GM23248 (cell line): Measurements from ENCODE around the gene PTPN21. TPM values are rescaled to one million over a fixed set of nuclear protein-coding genes. Genes with fewer than 3 reads are reported as not detected.
A peak's percentile ranks its signal among the peaks of the same experiment; 100 is the strongest.

ENCODE experiments used
- DNase-seq: peaks from one replicate; pipeline ENCODE4 v3.0.0-alpha.2; 2015
- H2AFZ ChIP-seq: fragments of 200-600 bp; sonication (generic); 2 replicates; pipeline ENCODE4 v1.6.1; 2016; ENCODE audit warnings: antibody characterized with exemption
- H3F3A ChIP-seq: fragments of 200-600 bp; sonication (generic); 2 replicates; pipeline ENCODE4 v1.6.1; 2016; ENCODE audit warnings: mild to moderate bottlenecking, antibody characterized with exemption, mixed run types; ENCODE audit not compliant: insufficient read depth
- H3K27ac ChIP-seq: fragments of 200-600 bp; sonication (generic); 2 replicates; pipeline ENCODE4 v1.5.1; 2016; ENCODE audit warnings: mild to moderate bottlenecking
- H3K27me3 ChIP-seq: fragments of 200-600 bp; sonication (generic); replicated peaks from 2 replicates; pipeline ENCODE4 v1.6.1; 2016; ENCODE audit warnings: mild to moderate bottlenecking; ENCODE audit not compliant: insufficient read depth
- H3K36me3 ChIP-seq: fragments of 200-600 bp; sonication (generic); 2 replicates; pipeline ENCODE4 v1.6.1; 2016; ENCODE audit warnings: low read depth, mild to moderate bottlenecking
- H3K4me1 ChIP-seq: fragments of 200-600 bp; sonication (generic); 2 replicates; pipeline ENCODE4 v1.6.1; 2016; ENCODE audit warnings: mild to moderate bottlenecking; ENCODE audit not compliant: insufficient read depth
- H3K4me2 ChIP-seq: fragments of 200-600 bp; sonication (generic); one replicate; pipeline ENCODE4 v1.6.1; 2016; ENCODE audit warnings: mild to moderate bottlenecking; ENCODE audit not compliant: unreplicated experiment
- H3K4me3 ChIP-seq: fragments of 200-600 bp; sonication (generic); 2 replicates; pipeline ENCODE4 v1.5.1; 2016; ENCODE audit warnings: mild to moderate bottlenecking
- H3K79me2 ChIP-seq: fragments of 200-600 bp; sonication (generic); 2 replicates; pipeline ENCODE4 v1.6.1; 2016; ENCODE audit warnings: mild to moderate bottlenecking; ENCODE audit not compliant: insufficient read depth
- H3K9ac ChIP-seq: fragments of 200-600 bp; sonication (generic); 2 replicates; pipeline ENCODE4 v1.6.1; 2016; ENCODE audit warnings: mild to moderate bottlenecking
- H3K9me2 ChIP-seq: fragments of 200-600 bp; sonication (generic); 2 replicates; pipeline ENCODE4 v1.6.1; 2016; ENCODE audit warnings: mixed run types, mild to moderate bottlenecking, moderate library complexity; ENCODE audit not compliant: insufficient read depth
- H3K9me3 ChIP-seq: fragments of 200-600 bp; sonication (generic); one replicate; pipeline ENCODE4 v1.6.1; 2017; ENCODE audit warnings: low read depth
- H4K20me1 ChIP-seq: fragments of 200-600 bp; sonication (generic); 2 replicates; pipeline ENCODE4 v1.6.0; 2016; ENCODE audit not compliant: insufficient read depth
- EZH2 ChIP-seq: fragments of 200-600 bp; sonication (generic); IDR thresholded peaks from 2 replicates; pipeline ENCODE4 v1.6.1; 2018; ENCODE audit warnings: antibody characterized with exemption, mild to moderate bottlenecking; ENCODE audit not compliant: insufficient read depth, poor library complexity, severe bottlenecking
- EZH2phosphoT487 ChIP-seq: fragments of 200-600 bp; sonication (generic); IDR thresholded peaks from 2 replicates; pipeline ENCODE4 v1.6.1; 2018; ENCODE audit warnings: antibody characterized with exemption, moderate library complexity, mild to moderate bottlenecking, low read depth; ENCODE audit not compliant: insufficient read depth
- WGBS, 2 experiments: methylation state at CpG; one replicate each; pipeline ENCODE4 v1.1.6; 2015 to 2017; ENCODE audit warnings: low lambda C conversion rate in 2 of 2, low coverage in 1 of 2; ENCODE audit errors: missing lambda C conversion rate in 2 of 2; 5-methylcytosine and 5-hydroxymethylcytosine counted together
- in situ Hi-C: fragments of 300-500 bp; cut with MboI; formaldehyde crosslinking; loops from 2 replicates; pipeline ENCODE4 v1.15.0; 2020
- polyA plus RNA-seq: library from polyadenylated mRNA; unstranded; fragments of >200 nt; fragmentation: Nextera tagmentation; extraction: Ambion mirVana; gene quantifications from 2 replicates; pipeline ENCODE4 v1.2.1, GENCODE V29; 2016
- total RNA-seq: library from RNA; depleted of rRNA; stranded (reverse); fragments of >200 nt; shearing (Covaris generic); gene quantifications from 2 replicates; pipeline ENCODE4 v1.2.3, GENCODE V29; 2014

PTPN21 gene
- total and polyA plus RNA-seq, 2 experiments from 2014 or later: 5.7 to 13.3 TPM

- H3K27ac ChIP-seq: 0 out of 2 replicates have a peak overlapping the region, but pooled peaks have one; percentile 49
- no peaks in the 10 kb centered on the region for H3K9me2 ChIP-seq
- TF ChIP-seq EZH2 (no peak), EZH2phosphoT487 (no peak)
- H3K9ac ChIP-seq: peak overlapping the region; percentile 85
- H2AFZ ChIP-seq: no peak overlapping the region
- peaks cover 63% of the 10 kb centered on the region for H3K79me2 ChIP-seq
- 34 to 39% methylated on average over 2 of the region's 2 CpGs for WGBS, 2 experiments
- in situ Hi-C loops: loop anchor here (25.0 kb wide), 1 partner anchor 541 kb away; the partner anchor contains the start of gene GPR65
- no peak for DNase-seq
- no peaks in the 10 kb centered on the region for H4K20me1 ChIP-seq
- peak overlapping the region; percentile 99 for H3K4me3 ChIP-seq
- H3K9me3 ChIP-seq: no peaks in the 10 kb centered on the region
- H3K4me2 ChIP-seq: peak overlapping the region; percentile 99
- peaks cover 35% of the 10 kb centered on the region for H3K4me1 ChIP-seq
- H3K36me3 ChIP-seq: 0 out of 2 replicates have a peak, but pooled peaks cover 11% of the 10 kb centered on the region
- peaks cover 22% of the 10 kb centered on the region for H3F3A ChIP-seq
- no peaks in the 10 kb centered on the region for H3K27me3 ChIP-seq
Measured at GRCh38 chr14:88552876-88553275, 1.9 kb downstream of the PTPN21 start.

GRCh38 chr14:88551980-88552431 lies 2.8 kb downstream of the PTPN21 start:
- H3K4me3 ChIP-seq: peak overlapping the region; percentile 99
- no peaks in the 10 kb centered on the region for H3K9me3 ChIP-seq
- H4K20me1 ChIP-seq: no peaks in the 10 kb centered on the region
- in situ Hi-C loops: loop anchor here (25.0 kb wide), 1 partner anchor 540 kb away; the partner anchor contains the start of gene GPR65
- WGBS, 2 experiments: 1% methylated on average over 23 of the region's 23 CpGs
- H3K27me3 ChIP-seq: no peaks in the 10 kb centered on the region
- H3K9ac ChIP-seq: peak overlapping the region; percentile 85
- DNase-seq: peak; percentile 60
- peaks cover 34% of the 10 kb centered on the region for H3K4me1 ChIP-seq
- peak overlapping the region; percentile 90 for H2AFZ ChIP-seq
- peaks cover 19% of the 10 kb centered on the region for H3F3A ChIP-seq
- H3K36me3 ChIP-seq: 0 out of 2 replicates have a peak, but pooled peaks cover 12% of the 10 kb centered on the region
- TF ChIP-seq EZH2phosphoT487 (no peak), EZH2 (no peak)
- H3K9me2 ChIP-seq: no peaks in the 10 kb centered on the region
- peak overlapping the region; percentile 49 for H3K27ac ChIP-seq
- H3K4me2 ChIP-seq: peak overlapping the region; percentile 99
- H3K79me2 ChIP-seq: peaks cover 71% of the 10 kb centered on the region

- peak; percentile 92 for DNase-seq
- peak overlapping the region; percentile 49 for H3K27ac ChIP-seq
- 4% methylated on average over 41 to 50 of the region's 50 CpGs for WGBS, 2 experiments
Measured at GRCh38 chr14:88551094-88551870, 3.5 kb downstream of the PTPN21 start.

GRCh38 chr14:88550078-88550477 lies 4.7 kb downstream of the PTPN21 start:
- Histone ChIP-seq H3K9me3 (no peaks in the 10 kb centered on the region), H3K9me2 (no peaks in the 10 kb centered on the region), H3K9ac (no peak overlapping the region), H3K4me2 (no peak overlapping the region), H3K4me3 (no peak overlapping the region), H3K79me2 (peaks cover 91% of the 10 kb centered on the region), H3K27ac (no peak overlapping the region), H3K36me3 (0 out of 2 replicates have a peak, but pooled peaks cover 20% of the 10 kb centered on the region), H3K27me3 (no peaks in the 10 kb centered on the region), H3F3A (peaks cover under 1% of the 10 kb centered on the region), H3K4me1 (peaks cover 15% of the 10 kb centered on the region), H4K20me1 (no peaks in the 10 kb centered on the region), H2AFZ (no peak overlapping the region)
- no peak for TF ChIP-seq EZH2phosphoT487
- no peak for TF ChIP-seq EZH2
- DNase-seq: no peak
- WGBS, 2 experiments: 92 to 96% methylated on average over 15 of the region's 15 CpGs
- in situ Hi-C loops: loop anchor here (25.0 kb wide), 1 partner anchor 538 kb away; the partner anchor contains the start of gene GPR65

More at GRCh38 chr14:88551094-88551870, 3.5 kb downstream of the PTPN21 start:
- peak overlapping the region; percentile 85 for H3K9ac ChIP-seq
- peak overlapping the region; percentile 90 for H2AFZ ChIP-seq
- H3K79me2 ChIP-seq: peaks cover 79% of the 10 kb centered on the region
- peaks cover 27% of the 10 kb centered on the region for H3K4me1 ChIP-seq
- H4K20me1 ChIP-seq: no peaks in the 10 kb centered on the region
- H3K4me3 ChIP-seq: peak overlapping the region; percentile 99
- in situ Hi-C loops: loop anchor here (25.0 kb wide), 1 partner anchor 539 kb away; the partner anchor contains the start of gene GPR65
- peak overlapping the region; percentile 99 for H3K4me2 ChIP-seq
- no peaks in the 10 kb centered on the region for H3K9me2 ChIP-seq
- no peaks in the 10 kb centered on the region for H3K9me3 ChIP-seq
- H3K27me3 ChIP-seq: no peaks in the 10 kb centered on the region
- TF ChIP-seq EZH2 (no peak), EZH2phosphoT487 (no peak)
- H3K36me3 ChIP-seq: 0 out of 2 replicates have a peak, but pooled peaks cover 13% of the 10 kb centered on the region
- H3F3A ChIP-seq: peaks cover 13% of the 10 kb centered on the region
